ENCODE data around the gene RASGRP1. TPM values are rescaled to one million over a fixed set of nuclear protein-coding genes. Genes with fewer than 3 reads are reported as not detected.

The RASGRP1 gene
- polyA plus RNA-seq, 3 donors, result 10.8 to 13.9 (median 11.4) TPM

DNA sequence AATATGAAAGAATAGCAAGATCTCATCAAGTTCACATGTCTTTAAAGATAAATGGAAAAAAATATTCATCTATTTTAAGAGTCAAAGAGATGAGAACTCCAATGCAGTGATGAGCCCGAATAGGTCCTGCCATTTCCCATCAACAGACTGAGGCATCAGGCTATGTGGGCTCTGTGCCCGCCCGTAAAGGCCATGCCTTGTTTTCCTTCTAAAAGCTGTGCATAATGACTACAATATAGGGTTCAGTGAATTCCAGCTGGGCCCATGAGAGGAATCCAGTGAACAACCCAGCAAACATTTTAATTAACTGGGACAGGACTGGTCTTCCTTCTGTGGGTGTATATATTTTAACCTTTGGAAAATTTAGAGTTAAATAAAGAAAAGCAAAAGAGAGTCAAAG, 44.6 kb downstream of the RASGRP1 start:
- DNase-seq (ENCODE audit: extremely low read depth in 1 of 11, low read depth in 9 of 11, low spot score in 4 of 11), result no peak

DNA sequence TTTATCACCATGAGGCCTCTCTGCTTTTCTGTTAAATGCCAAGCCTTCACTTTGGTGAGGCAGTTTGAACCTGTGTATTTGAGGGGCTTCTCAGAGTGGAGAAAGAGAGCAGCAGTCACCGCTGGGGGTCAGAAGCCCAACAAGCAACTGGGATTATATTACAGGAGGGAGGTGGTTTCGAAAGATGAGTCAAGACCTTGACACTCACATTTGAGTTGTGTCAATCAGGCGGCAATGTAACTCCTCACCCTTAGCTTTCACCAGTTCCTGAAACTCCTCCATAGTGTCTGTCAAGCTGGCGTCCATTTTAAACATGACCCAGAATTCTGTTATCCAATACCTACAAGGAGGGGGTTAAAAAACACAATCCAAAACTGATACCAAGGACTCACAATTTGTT, 46.5 kb downstream of the RASGRP1 start:
- DNase-seq (ENCODE audit: extremely low read depth in 1 of 11, low read depth in 9 of 11, low spot score in 4 of 11), result no peak

DNA sequence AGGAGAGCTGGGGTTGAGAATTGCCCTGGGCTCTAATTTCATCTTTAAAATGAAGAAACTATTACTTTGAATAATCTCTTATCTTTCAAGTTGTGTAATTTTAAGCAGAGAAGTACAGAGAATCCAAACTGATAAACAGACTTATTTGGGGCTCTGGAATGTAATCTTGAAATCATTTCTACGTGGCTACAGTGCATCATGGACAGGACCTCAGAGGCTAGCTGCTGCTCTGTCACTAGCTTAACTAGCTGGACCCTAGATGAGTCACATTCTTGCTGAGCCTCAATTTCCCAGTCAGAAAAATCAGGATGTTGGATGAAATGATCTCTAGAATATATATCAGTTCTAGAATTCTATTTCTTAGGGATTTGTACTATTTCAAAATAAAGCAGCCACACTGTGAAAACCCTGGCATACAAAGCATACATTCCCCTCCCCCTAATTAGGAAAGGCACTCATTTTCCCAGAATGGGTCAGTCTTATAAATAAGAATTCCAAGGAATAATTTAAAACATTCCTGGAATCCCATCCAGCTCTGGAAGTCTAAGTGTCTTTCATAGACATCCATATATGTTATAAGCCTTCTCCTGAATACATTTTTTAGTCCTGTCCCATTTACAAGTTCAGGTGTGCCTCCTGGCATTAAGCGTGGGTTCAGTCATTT, 47.2 kb downstream of the RASGRP1 start:
- DNase-seq (ENCODE audit: extremely low read depth in 1 of 11, low read depth in 9 of 11, low spot score in 4 of 11), result no peak

DNA sequence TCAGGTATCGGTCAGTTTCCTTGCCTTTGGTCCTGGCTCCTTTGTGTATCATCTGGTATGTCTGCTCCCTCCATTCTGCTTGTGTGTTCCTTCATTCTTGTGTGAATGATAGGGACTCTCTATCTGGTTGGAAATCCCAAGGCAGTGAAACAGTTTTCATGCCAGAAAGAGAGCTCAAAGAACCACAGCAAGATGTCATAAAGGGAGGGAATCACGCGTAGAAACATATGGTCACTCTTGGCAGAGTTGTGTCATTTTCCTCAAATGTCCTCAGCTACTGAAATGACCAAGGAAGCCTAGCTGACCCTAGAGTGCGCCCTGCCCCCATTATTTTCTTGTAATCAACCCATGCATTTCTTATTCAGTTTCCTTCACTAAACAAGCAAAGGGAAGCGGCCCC, 48.0 kb downstream of the RASGRP1 start:
- no peak for DNase-seq (ENCODE audit: extremely low read depth in 1 of 11, low read depth in 9 of 11, low spot score in 4 of 11)

DNA sequence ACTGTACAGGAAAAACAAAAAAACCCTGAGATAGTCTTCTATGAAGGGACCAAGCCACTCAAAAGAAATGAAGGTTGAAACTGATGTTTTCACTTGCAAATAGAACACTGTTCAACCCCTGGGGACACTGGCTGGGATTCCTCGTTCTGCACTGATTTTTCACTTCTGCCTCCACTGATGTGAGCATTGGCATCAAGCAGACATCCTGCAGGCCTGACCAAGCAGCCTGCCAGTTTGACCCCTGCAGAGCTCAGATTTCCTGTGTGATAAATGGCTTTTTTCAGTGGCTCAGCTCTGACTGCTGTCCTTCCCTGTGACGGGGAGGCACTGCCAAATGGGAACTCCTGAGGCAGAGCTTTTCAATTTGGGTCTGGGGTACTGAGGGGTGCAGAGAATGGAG, 50.0 kb downstream of the RASGRP1 start:
- DNase-seq (ENCODE audit: extremely low read depth in 1 of 11, low read depth in 9 of 11, low spot score in 4 of 11), result peak in 8 of 11 donors; percentile 6 to 44 (median 14)

DNA sequence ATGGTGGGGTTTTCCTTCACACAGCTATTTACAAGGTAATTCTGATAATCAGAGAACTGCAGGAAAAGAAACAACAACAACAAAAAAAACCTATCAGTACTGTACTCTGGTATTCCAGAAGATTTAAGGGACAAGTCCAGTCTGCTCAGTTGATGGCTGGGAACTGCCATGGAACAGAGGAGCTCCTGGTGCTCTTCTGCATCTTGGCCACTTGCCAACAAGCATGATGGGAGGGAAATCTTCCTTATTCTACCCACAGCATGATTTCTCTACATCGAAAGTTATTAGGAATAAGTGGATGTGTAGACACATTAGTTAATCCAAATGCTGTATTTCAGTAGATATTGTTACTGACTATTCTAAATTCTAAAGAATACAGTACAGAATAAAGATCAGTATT, 51.7 kb downstream of the RASGRP1 start:
- DNase-seq (ENCODE audit: extremely low read depth in 1 of 11, low read depth in 9 of 11, low spot score in 4 of 11), result no peak

DNA sequence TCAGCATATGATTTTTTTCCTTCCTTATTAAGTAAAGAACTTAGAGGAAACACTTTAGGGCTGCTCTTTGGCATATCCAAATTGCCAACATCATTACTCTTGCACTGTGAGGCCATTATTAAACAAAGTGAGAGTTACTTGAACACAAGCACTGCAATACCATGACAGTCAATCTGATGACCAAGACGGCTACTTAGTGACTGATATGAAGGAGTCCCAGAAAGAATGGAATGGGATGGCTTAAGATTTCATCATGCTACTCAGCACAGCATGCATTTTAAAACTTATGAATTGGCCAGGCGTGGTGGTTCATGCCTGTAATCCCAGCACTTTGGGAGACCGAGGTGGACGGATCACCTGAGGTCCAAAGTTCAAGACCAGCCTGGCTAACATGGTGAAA, 55.5 kb downstream of the RASGRP1 start:
- DNase-seq (ENCODE audit: extremely low read depth in 1 of 11, low read depth in 9 of 11, low spot score in 4 of 11), result no peak

DNA sequence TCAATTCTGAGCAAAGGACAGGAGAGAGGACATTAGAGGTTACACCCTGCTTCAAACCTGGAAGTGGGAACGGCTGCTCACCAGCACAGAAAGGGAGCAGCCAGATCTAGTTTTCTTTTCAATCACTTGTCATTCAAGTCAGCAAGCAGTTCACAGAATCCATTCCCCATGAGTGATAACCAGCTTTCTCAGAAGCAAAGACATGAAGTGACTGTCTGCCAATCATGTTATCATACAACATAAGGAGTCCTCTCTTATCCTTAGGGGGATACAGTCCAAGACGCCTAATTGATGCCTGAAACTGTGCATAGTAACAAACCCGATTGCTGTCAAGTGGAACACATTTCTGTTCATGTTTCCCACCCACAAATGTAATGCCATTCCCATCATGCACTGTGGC, 56.0 kb downstream of the RASGRP1 start:
- DNase-seq (ENCODE audit: extremely low read depth in 1 of 11, low read depth in 9 of 11, low spot score in 4 of 11), result no peak

DNA sequence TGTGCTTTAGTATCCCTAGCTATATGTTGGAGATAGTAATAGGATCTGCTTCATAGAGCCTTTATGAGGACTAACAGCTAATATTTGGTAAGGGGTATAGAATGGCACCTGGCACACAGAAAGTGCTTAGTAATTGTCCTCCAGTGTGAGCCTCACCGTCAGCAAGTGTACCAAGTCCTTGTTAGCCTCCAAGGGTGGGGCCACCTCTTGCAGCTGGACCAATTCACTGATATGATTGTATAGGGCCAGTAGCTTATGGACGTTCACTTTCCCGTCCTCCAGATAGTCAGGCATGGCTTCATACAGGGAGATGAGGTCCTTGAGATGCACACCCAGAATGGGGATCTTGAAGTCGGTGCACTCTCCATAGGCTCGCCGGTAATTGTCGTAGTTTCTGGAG, 57.0 kb downstream of the RASGRP1 start:
- no peak for DNase-seq (ENCODE audit: extremely low read depth in 1 of 11, low read depth in 9 of 11, low spot score in 4 of 11)

DNA sequence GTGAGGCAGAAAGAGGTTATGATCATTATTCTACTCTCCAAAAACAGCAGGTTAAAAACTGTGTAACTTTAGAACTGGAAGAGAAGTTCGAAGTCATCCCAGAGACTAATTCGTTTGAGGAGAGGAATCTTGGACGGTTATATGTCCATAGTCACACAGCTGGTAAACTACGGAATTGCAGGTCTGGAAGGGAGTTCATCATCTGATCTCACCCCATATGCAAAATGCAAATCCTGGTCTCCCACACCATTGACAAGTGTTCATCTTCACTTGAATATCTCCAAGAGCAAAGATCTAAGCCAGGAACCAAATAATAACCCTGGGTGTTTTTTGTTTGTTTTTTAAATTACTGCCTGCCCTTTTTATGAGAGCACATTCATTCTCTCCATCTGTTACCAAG, 57.6 kb downstream of the RASGRP1 start:
- DNase-seq (ENCODE audit: extremely low read depth in 1 of 11, low read depth in 9 of 11, low spot score in 4 of 11), result no peak

DNA sequence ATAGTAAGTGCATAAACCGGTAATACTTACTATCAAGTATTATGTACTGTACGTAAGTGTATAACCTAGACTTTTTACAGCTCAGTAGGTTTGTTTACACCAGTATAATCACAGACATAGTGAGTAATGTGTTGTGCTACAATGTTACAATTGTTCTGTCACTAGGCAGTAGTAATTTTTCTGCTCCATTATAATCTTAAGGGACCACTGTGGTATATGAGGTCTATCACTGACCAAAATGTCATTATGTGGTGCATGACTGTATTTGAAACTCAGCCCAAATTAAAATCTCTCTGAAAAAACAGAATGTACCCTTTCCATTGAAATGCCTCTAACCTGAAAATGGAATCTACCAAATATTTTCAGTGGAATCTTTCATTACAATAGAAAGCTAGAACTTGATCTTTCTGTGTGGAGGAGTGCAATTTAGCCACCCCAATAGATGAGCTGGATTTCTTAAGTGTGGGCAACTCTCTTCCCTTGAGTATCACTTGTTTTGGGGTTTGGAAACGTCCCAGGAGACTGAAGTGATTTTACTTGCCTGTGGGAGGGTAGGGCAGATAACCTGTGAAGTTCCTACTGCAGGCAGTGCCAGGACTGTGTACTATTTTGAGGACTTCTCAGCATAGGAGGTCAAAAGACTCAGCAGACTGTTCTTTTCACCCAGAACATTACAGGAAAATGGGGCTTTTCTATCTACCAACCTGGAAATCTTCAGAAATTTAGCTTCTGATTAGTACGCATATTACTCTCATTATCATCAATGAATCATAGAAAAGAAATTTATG, 59.7 kb downstream of the RASGRP1 start:
- DNase-seq (ENCODE audit: extremely low read depth in 1 of 11, low read depth in 9 of 11, low spot score in 4 of 11), result no peak

DNA sequence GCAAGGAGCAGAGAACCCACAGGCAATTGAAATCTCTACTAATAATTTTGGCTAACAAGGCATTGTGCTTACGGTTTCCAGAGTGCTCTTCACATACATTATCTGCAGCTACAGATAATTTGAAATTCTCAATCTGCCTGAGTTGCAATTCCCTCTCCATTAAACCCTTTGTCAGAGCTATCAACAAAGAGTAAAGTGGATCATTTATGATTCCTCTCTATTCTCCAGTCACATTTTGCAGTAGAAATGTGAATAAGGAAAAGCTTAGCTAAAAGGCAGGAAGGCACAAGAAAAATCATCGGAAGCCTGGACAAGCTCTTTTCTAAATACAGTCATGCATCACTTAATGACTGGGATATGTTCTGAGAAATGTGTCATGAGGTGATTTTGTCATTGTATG, 61.1 kb downstream of the RASGRP1 start:
- no peak for DNase-seq (ENCODE audit: extremely low read depth in 1 of 11, low read depth in 9 of 11, low spot score in 4 of 11)

DNA sequence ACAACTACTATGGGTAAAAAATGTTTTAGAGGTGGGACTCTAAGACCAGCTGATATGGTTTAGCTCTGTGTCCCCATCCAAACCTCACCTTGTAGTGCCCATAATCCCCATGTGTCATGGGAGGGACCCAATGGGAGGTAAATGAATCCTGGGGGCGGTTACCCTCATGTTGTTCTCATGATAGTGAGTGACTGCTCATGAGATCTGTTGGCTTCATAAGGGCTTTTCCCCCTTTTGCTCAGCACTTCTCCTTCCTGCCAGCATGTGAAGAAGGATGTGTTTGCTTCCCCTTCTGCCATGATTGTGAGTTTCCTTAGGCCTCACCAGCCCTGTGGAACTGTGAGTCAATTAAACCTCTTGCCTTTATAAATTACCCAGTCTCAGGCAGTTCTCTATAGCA, 65.0 kb downstream of the RASGRP1 start:
- no peak for DNase-seq (ENCODE audit: extremely low read depth in 1 of 11, low read depth in 9 of 11, low spot score in 4 of 11)

DNA sequence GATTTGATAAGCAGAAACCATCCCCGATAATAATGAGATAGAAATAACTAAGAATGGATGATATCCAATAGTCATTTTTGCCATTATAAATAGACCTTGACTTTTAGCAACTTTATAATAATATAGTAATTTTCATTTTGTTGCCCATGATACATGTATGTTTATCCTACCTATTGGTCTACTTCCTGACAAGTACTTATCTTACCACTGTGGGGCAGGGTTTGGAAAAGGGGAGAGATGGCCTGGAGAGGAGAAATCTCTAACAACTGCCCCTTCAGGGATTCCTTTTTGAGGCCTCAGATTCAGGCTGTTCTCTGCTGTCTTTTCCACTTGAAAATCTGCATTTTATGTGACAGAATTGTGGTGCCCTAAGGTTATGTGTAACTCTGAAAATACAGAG, 68.5 kb downstream of the RASGRP1 start:
- no peak for DNase-seq (ENCODE audit: extremely low read depth in 1 of 11, low read depth in 9 of 11, low spot score in 4 of 11)

DNA sequence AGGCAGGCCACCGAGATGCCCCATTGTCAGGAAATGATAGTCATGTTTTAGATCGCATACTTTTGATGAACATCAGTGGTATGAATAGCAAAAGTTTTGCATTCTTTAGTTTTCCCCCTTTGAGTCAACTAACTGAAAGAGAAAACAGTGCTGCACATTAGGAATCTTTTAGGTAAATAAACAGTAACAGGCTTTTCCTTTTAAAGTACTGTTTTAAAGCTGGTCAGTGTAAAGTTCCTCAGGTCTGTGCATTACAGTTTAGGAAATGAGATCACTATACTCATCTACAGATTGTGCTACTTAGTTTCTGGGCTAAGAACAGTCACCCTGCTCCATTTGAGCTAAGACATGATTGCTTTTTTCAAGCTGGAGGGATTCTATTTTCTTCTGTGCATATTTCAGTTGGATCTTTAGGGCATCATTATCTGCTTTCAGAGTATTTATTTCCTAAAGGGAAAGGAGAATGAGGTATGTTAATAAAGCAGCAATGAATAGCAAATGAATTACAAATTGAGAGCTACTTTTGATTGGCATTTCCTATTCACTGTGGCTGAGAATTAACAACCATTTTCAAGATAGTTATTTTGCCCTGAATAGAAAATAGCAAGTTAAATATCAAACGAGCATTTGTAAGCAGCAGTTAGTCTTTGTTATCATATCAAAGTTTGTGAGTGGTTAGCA, 74.2 kb downstream of the RASGRP1 start:
- no peak for DNase-seq (ENCODE audit: extremely low read depth in 1 of 11, low read depth in 9 of 11, low spot score in 4 of 11)

DNA sequence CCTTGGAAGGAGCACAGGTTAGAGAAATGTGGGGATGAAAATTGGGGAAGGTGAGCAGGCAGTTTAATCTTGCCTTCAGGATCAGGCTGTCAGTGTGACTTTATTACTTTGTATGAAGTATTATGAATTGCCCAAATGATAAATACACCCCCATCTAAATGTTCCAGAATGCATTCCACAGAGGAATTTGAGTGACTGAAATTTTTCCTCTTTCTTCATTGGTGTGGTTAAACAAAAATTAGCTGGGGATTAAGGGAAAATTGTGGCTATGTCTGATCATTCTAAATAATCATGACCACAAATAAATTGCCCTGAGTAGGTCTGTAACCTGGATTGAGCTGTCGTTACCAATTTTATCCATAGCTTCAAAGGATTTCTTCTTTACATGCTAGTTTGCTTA, 77.2 kb downstream of the RASGRP1 start:
- DNase-seq (ENCODE audit: extremely low read depth in 1 of 11, low read depth in 9 of 11, low spot score in 4 of 11), result no peak

DNA sequence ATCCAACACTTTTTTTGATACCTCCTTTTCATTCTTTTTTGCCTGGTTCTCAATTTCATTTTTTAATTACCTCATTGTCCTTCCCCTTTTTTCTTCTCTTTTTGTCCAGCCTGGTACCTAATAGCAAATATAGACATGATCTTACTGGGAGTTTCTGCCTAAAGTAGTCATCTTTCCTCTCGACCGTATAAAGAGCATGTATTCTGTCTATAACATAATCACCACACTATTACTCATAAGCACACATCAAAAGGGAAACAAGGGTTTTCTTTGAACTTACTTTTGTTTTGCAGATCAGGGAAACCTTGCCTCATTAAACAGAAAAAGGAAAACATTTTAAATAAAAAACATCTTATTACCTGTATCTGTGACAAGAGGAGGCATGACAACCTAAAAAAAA, 77.7 kb downstream of the RASGRP1 start:
- no peak for DNase-seq (ENCODE audit: extremely low read depth in 1 of 11, low read depth in 9 of 11, low spot score in 4 of 11)

DNA sequence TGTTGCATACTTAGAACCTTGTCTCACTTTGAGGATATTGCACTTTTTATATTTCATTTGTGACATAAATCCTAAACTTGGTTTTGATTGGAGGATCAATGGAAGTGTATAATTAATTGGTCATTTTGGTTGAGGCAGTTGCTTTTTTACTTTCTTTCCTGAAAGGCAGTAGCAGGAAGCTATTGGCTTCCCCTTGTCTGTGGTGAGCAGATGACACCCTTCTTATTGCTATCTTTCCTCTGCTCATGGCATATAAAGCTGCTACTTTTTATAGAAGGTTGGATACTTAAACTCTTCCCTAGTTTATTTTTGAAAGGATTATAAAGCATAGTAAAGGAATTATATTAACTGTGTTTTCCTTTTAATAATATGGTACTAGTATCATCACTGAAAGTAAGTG, 82.0 kb downstream of the RASGRP1 start:
- DNase-seq (ENCODE audit: extremely low read depth in 1 of 11, low read depth in 9 of 11, low spot score in 4 of 11), result no peak

DNA sequence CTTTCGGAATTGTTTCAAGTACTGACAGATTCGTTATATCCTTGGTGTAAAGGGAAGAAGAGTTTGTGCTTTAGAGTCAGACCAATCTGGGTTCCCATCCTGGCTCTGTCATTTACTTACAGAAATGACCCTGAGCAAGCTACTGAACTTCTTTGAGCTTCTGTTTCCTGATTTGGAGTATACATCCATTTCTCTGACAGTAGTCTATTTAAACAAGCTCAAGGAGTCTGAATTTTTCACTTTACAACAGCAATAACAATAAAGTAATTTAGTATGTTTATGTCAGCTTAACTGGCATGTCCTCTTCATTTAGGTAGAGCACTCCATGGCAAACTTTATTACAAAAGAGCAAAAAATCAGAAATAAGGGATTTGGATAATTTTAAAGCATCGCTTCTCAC, 82.9 kb downstream of the RASGRP1 start:
- DNase-seq (ENCODE audit: extremely low read depth in 1 of 11, low read depth in 9 of 11, low spot score in 4 of 11), result no peak

DNA sequence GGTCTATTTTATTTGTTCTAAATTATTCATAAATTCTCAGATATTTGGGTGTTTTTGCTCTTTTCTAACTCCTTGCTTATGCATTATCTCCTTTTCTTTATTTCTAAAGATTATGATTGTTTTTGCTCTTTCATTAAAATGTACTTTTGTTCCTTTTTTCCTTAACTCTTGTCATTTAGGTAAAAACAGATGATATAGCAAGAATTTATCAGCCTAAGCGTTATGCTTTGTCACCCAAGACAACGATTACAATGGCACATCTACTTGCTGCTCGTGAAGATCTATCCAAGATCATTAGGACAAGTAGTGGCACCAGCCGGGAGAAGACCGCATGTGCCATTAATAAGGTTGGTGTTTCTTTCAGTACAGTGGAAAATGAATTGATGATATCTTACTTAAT, 83.5 kb downstream of the RASGRP1 start:
- no peak for DNase-seq (ENCODE audit: extremely low read depth in 1 of 11, low read depth in 9 of 11, low spot score in 4 of 11)
